ENCODE results near the gene PDE3A. TPM values are rescaled to one million over a fixed set of nuclear protein-coding genes. Genes with fewer than 3 reads are reported as not detected.
"Not testable (repeated sequence)": the region's sequence is repeated elsewhere in the genome, so short reads cannot be mapped to it uniquely, and the experiment has no call there.

PDE3A gene
- total RNA-seq, 1 experiment from 2014 or later, result 0.80 TPM

GRCh38 chr12:20602641-20603391, 234.5 kb downstream of the PDE3A start:
- ChIA-PET CTCF (no interaction called here), POLR2A (ENCODE audit: low non-redundant PET) (no interaction called here)
- Histone ChIP-seq H3K4me3 (ENCODE audit: low read depth, low read length, poor library complexity, severe bottlenecking) (no peak overlapping the region), H3K4me1 (ENCODE audit: insufficient read depth, low read length, poor library complexity, severe bottlenecking) (no peaks in the 10 kb centered on the region), H3K27me3 (replicated peaks; ENCODE audit: insufficient read depth, low read depth, low read length, poor library complexity) (peaks cover 8% of the 10 kb centered on the region), H3K27ac (ENCODE audit: low read depth, low read length, poor library complexity, severe bottlenecking) (no peak overlapping the region), H3K9me3 (ENCODE audit: low read depth, low read length, poor library complexity, severe bottlenecking) (no peaks in the 10 kb centered on the region), H3K36me3 (ENCODE audit: insufficient read depth, low read length, poor library complexity, severe bottlenecking) (no peaks in the 10 kb centered on the region)
- no peak for TF ChIP-seq CTCF (conservative IDR thresholded peaks at IDR 0.05; ENCODE audit: low read depth, low read length)
- no peak for TF ChIP-seq EZH2 (IDR thresholded peaks at IDR 0.05; ENCODE audit: borderline replicate concordance, low read depth, low read length, poor library complexity, severe bottlenecking)
- BruUV-seq (replicated peaks), result no TSS peak
- DNase-seq (ENCODE audit: low spot score), result no peak
- intact Hi-C loops (cut with micrococcal nuclease; ENCODE audit: unreplicated experiment), result loop anchor here (5.0 kb wide), 1 partner anchor 481 kb away; no protein-coding TSS in a partner anchor

- Histone ChIP-seq H3K27ac (ENCODE audit: low read depth, low read length, poor library complexity, severe bottlenecking) (no peak overlapping the region), H3K4me3 (ENCODE audit: low read depth, low read length, poor library complexity, severe bottlenecking) (no peak overlapping the region), H3K36me3 (ENCODE audit: insufficient read depth, low read length, poor library complexity, severe bottlenecking) (no peaks in the 10 kb centered on the region), H3K27me3 (replicated peaks; ENCODE audit: insufficient read depth, low read depth, low read length, poor library complexity) (peaks cover 8% of the 10 kb centered on the region), H3K4me1 (ENCODE audit: insufficient read depth, low read length, poor library complexity, severe bottlenecking) (no peaks in the 10 kb centered on the region), H3K9me3 (ENCODE audit: low read depth, low read length, poor library complexity, severe bottlenecking) (no peaks in the 10 kb centered on the region)
- POLR2A ChIA-PET (ENCODE audit: low non-redundant PET), result no interaction called here
- BruUV-seq (replicated peaks), result no TSS peak
- no peak for DNase-seq (ENCODE audit: low spot score)
- TF ChIP-seq EZH2 (IDR thresholded peaks at IDR 0.05; ENCODE audit: borderline replicate concordance, low read depth, low read length, poor library complexity, severe bottlenecking), result no peak
- no peak for TF ChIP-seq CTCF (conservative IDR thresholded peaks at IDR 0.05; ENCODE audit: low read depth, low read length)
- intact Hi-C loops (cut with micrococcal nuclease; ENCODE audit: unreplicated experiment), result loop anchor here (5.0 kb wide), 1 partner anchor 482 kb away; no protein-coding TSS in a partner anchor
- CTCF ChIA-PET, result no interaction called here
These were observed 236.2 kb downstream of the PDE3A start for GRCh38 chr12:20604408-20605067.

GRCh38 chr12:20615020-20615419, 246.7 kb downstream of the PDE3A start:
- H3K27me3 ChIP-seq (replicated peaks; ENCODE audit: insufficient read depth, low read depth, low read length, poor library complexity); BruUV-seq (replicated peaks); H3K9me3 ChIP-seq (ENCODE audit: low read depth, low read length, poor library complexity, severe bottlenecking); H3K36me3 ChIP-seq (ENCODE audit: insufficient read depth, low read length, poor library complexity, severe bottlenecking); H3K4me3 ChIP-seq (ENCODE audit: low read depth, low read length, poor library complexity, severe bottlenecking); H3K27ac ChIP-seq (ENCODE audit: low read depth, low read length, poor library complexity, severe bottlenecking); DNase-seq (ENCODE audit: low spot score); CTCF ChIA-PET; H3K4me1 ChIP-seq (ENCODE audit: insufficient read depth, low read length, poor library complexity, severe bottlenecking); intact Hi-C loops (cut with micrococcal nuclease; ENCODE audit: unreplicated experiment); POLR2A ChIA-PET (ENCODE audit: low non-redundant PET): not testable (repeated sequence)
